Muscle of leg (tissue), 11 donors: ENCODE results near the gene ACE. TPM values are rescaled to one million over a fixed set of nuclear protein-coding genes. Genes with fewer than 3 reads are reported as not detected.

Source experiments
- DNase-seq: peaks from one replicate; pipeline ENCODE4 v3.0.0; 2013
- H3K27ac ChIP-seq: one replicate; pipeline ENCODE4 v1.5.1; 2013; ENCODE audit warnings: mild to moderate bottlenecking, low read length, control low read depth
- H3K27me3 ChIP-seq: one replicate; pipeline ENCODE4 v1.6.1; 2013; ENCODE audit warnings: low read length; ENCODE audit not compliant: control insufficient read depth, insufficient read depth
- H3K36me3 ChIP-seq: one replicate; pipeline ENCODE4 v1.6.1; 2013; ENCODE audit warnings: low read length; ENCODE audit not compliant: control insufficient read depth, insufficient read depth
- H3K4me1 ChIP-seq: one replicate; pipeline ENCODE4 v1.6.1; 2013; ENCODE audit warnings: low read length; ENCODE audit not compliant: control insufficient read depth, insufficient read depth
- H3K4me3 ChIP-seq: one replicate; pipeline ENCODE4 v1.5.1; 2013; ENCODE audit warnings: low read length, control low read depth
- H3K9me3 ChIP-seq: replicated peaks from 2 replicates; pipeline ENCODE4 v1.6.1; 2013; ENCODE audit warnings: low read depth, low read length; ENCODE audit not compliant: control insufficient read depth
- WGBS: methylation state at CpG from one replicate; pipeline ENCODE4 v1.1.5; 2013; ENCODE audit warnings: missing lambda C conversion rate; ENCODE audit not compliant: insufficient coverage; 5-methylcytosine and 5-hydroxymethylcytosine counted together
- polyA plus RNA-seq, 8 donors: library from polyadenylated mRNA; unstranded; fragments of 120-200 nt; gene quantifications; one replicate each; pipeline versions ENCODE4 v1.2.1 to v1.2.3, GENCODE V29; 2013; ENCODE audit warnings: inconsistent platforms in 1 of 8, low replicate concordance in 1 of 8; ENCODE audit not compliant: insufficient read length in 8 of 8, insufficient read depth in 1 of 8
- total RNA-seq: library from RNA; stranded (reverse); fragments of 120-200 nt; gene quantifications from one replicate; pipeline ENCODE4 v1.2.4, GENCODE V29; 2013

The ACE gene
- total and polyA plus RNA-seq, 9 donors = 5.1 to 20.3 (median 7.4) TPM

DNA sequence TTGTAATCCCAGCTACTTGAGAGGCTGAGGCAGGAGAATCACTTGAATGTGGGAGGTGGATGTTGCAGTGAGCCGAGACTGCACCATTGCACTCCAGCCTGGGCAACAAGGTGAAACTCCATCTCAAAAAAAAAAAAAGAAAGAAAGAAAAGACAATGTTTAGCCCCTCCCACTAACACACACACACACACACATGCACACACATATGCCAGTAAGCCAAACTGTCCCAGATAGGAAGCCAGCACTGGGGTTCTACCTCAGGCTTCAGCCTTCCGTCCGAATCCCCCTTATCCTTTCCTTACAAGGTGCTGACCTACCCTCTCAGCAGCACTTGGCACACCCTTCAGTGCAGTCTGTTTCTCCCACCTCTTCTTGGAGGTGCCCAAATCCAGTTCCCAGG, 37.6 kb downstream of the ACE start:
- H3K4me3 ChIP-seq = no peak overlapping the region
- H3K27ac ChIP-seq = no peak overlapping the region
- no peak for DNase-seq
- peaks cover 4% of the 10 kb centered on the region for H3K27me3 ChIP-seq
- 78% methylated on average over 2 of the region's 3 CpGs for WGBS
- H3K36me3 ChIP-seq = no peaks in the 10 kb centered on the region
- H3K9me3 ChIP-seq = no peaks in the 10 kb centered on the region
- H3K4me1 ChIP-seq = no peaks in the 10 kb centered on the region

DNA sequence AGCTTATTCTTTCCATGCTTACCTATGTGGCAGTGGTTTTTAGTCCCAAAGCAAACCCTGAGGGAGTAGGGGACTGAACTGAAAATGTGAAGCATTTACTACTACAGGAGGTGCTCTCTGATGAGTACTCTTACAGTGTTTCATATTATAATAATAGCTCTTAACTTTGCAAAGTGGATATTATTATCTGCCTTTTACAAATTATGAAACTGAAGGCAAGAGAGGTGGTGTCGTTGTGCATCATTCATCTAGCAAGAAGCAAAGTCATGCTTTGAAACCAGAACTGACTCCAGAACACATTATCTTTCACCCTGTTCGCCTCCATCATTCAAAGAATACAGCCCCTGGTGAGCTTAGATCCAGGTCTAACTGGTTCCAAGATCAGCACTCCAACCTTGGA, 38.1 kb downstream of the ACE start:
- H3K4me1 ChIP-seq = no peaks in the 10 kb centered on the region
- 80% methylated on average over 2 of the region's 2 CpGs for whole genome bisulfite sequencing
- H3K27ac ChIP-seq = no peak overlapping the region
- DNase-seq = no peak
- H3K9me3 ChIP-seq = no peaks in the 10 kb centered on the region
- no peak overlapping the region for H3K4me3 ChIP-seq
- H3K36me3 ChIP-seq = no peaks in the 10 kb centered on the region
- H3K27me3 ChIP-seq = peaks cover 4% of the 10 kb centered on the region

DNA sequence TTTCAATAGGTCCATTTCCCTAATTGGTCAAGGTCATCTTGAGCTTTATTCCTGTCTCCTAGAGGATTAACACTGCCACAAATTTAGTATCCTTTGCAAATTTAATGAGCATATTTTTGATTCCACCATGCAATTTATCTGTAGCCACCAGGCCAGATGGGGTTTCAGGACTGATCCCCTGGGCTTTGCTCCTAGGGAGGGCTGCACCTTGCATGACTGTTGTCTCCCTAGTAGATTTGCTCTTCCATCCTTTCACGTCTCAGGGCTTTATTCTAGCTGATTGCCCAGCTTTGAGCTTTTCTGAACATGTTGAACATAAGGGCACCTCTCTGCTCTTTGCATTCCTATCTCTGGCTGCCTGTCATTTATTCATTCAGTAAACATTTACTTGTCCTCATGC, 38.6 kb downstream of the ACE start:
- H3K27ac ChIP-seq = no peak overlapping the region
- peaks cover 4% of the 10 kb centered on the region for H3K27me3 ChIP-seq
- no peak overlapping the region for H3K4me3 ChIP-seq
- H3K36me3 ChIP-seq = no peaks in the 10 kb centered on the region
- H3K9me3 ChIP-seq = no peaks in the 10 kb centered on the region
- H3K4me1 ChIP-seq = no peaks in the 10 kb centered on the region
- DNase-seq = no peak
- WGBS = 56% methylated on average over 1 of the region's 1 CpG

DNA sequence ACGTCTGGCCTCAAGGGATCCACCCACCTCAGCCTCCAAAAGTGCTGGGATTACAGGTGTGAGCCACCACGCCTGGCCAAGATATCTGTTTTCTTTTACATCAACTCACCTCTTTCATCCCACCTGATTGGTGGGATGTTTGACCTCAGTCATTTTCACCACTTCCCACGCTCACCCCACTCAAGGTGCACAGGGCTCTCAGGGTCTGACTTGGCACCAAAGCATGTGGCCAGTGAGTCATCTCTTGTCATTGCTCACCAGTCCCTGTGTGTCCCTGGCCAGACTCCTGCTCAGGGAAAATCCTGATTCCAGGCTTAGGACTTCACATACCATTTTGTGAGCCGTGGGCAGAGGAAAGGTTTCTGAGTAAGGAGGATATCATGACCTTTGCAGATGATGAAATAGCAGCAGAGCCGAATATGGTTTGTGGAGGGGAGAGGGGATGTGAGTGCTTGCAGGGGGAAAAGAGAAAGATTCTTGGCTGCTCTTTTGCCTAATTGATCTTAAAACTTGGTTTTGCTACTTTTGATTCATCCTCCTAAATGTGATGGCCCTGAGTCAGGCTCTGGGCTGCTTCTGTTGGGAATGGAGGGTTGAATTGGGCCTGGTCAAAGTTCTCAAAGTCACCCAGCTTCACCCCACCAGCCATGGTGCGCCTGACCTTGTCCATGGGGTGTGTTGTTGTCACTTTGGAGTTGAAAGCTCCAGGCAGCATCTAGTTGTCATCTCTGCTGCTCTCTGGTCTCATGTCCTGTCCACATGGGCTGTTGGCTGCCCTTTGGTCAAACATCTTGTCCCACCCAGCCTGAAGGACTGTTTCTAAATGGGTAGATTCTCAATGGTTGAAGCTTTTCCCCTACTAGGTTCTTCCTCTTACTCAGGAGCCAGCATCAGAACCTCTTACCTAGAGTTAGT, 40.3 kb downstream of the ACE start:
- Histone ChIP-seq H3K9me3 (no peaks in the 10 kb centered on the region), H3K27me3 (peaks cover 6% of the 10 kb centered on the region), H3K4me1 (no peaks in the 10 kb centered on the region), H3K36me3 (no peaks in the 10 kb centered on the region), H3K27ac (no peak overlapping the region), H3K4me3 (no peak overlapping the region)
- no peak for DNase-seq
- 70% methylated on average over 5 of the region's 6 CpGs for WGBS

DNA sequence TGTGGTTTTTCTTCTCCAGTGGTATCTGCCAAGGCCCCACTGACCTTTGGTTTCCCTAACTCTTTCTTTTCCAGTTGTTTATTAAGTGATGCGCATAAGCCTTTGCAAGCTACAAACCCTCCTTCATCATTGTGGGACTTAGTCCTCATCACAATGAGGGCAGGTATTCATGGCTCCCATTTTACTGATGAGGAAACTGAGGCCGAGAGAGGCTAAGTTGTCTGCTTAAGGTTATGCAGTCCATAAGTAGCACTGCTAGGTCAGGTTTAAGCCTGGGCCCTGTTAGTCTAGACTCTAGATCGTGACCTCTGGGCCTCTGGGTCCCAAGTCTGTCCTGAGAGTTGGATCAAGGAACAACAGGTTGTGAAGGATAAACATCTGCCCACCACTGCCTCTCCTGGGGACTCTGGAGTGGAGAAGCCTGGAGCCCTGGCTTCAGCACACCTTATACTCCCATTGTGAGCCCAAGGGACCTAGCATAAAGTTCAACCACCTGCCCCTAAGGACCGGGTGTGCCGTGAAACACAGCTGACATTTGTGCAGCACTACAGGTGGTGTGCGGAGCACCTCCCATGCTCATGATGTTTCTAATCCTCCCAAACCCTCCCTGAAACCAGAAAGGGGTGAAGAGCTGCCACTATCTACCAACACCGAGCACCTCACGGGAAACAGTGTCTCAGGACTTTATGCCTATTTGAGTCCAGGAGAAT, 41.1 kb downstream of the ACE start:
- Histone ChIP-seq H3K4me3 (no peak overlapping the region), H3K27ac (no peak overlapping the region), H3K4me1 (no peaks in the 10 kb centered on the region), H3K27me3 (peaks cover 6% of the 10 kb centered on the region), H3K9me3 (no peaks in the 10 kb centered on the region), H3K36me3 (no peaks in the 10 kb centered on the region)
- DNase-seq = no peak
- WGBS = 71% methylated on average over 4 of the region's 8 CpGs

DNA sequence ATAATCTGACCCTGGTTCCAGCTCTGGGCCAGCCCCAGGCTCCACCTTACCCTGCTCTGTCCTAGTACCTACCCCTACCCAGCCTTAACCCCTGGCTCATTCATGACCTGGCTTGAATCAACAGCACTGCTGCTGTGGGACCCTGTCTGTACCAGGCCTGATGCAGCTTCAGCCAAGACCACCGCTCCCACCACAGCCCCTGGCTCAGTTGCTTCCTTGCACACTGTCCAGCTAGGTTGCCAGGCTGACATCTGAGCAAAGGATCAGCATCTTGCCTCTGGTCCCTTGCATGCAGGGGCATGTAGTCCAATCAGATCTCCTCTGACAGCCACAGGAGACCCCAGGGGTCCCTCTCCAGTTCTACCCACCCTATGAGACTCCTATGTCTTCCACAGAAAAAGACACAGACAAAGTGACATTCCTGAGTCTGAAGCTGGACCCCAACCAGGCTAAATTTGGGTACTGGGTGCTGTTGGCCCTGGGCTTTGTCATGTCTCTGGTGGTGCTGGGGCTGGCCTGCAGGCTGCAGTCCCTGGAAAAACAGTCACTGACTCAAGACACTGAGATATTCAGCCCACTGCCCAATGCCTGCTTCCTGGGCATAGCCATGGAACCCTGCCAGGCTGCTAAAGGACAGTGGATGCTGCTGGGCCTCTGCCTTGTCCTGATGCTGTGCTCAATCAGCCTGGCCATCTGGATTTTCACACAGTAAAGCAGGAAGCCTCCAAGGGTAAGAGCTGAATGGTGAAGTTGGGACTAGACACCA, 42.4 kb downstream of the ACE start:
- WGBS = 100% methylated on average over 1 of the region's 1 CpG
- Histone ChIP-seq H3K9me3 (no peaks in the 10 kb centered on the region), H3K36me3 (no peaks in the 10 kb centered on the region), H3K4me3 (no peak overlapping the region), H3K27me3 (peaks cover 17% of the 10 kb centered on the region), H3K27ac (no peak overlapping the region), H3K4me1 (peaks cover 5% of the 10 kb centered on the region)
- DNase-seq = no peak

DNA sequence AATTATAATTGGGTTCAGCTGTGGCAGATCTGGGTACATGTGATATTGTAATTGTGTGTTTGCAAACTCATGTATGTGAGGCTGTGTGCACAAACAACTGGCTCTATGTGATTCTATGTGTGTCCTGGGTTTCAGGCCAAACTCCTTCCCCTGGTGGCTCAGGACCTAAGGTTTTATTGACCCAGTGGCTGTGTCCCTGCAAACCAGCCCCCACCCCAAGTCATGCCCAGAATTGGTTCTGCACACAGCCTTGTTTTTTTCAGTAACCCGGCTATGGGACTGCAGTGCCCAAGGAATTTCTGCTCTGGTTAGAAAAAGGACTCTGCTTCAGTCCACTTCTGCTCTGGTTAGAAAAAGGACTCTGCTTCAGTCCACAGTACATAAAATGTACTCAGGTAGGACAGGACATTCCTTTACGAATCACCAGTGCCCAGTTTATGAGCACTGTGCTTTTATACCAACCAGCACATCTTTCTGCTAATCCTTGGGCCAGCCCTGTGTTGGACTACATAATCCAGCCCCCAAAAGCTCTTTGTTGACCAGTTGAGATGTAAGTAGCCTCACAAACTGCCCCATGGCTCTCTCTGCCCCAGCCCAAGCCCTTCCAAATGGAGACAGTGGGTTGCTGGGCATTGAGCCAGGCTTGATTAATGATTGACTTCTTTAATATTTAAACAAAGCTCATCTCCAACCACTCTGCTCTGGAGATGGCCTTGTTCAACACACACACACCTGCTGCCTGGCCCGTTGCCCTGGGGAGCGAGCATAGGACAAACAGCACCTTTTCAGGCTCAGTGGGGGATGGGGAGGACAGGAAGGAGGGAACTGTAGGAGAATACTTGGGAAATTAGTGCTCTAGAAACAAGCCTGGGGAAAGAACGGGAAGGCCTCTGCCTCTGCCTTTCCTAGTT, 43.4 kb downstream of the ACE start:
- WGBS = 80% methylated on average over 1 of the region's 5 CpGs
- DNase-seq = no peak
- no peaks in the 10 kb centered on the region for H3K9me3 ChIP-seq
- no peaks in the 10 kb centered on the region for H3K36me3 ChIP-seq
- peaks cover 5% of the 10 kb centered on the region for H3K4me1 ChIP-seq
- peaks cover 24% of the 10 kb centered on the region for H3K27me3 ChIP-seq
- no peak overlapping the region for H3K4me3 ChIP-seq
- H3K27ac ChIP-seq = no peak overlapping the region

DNA sequence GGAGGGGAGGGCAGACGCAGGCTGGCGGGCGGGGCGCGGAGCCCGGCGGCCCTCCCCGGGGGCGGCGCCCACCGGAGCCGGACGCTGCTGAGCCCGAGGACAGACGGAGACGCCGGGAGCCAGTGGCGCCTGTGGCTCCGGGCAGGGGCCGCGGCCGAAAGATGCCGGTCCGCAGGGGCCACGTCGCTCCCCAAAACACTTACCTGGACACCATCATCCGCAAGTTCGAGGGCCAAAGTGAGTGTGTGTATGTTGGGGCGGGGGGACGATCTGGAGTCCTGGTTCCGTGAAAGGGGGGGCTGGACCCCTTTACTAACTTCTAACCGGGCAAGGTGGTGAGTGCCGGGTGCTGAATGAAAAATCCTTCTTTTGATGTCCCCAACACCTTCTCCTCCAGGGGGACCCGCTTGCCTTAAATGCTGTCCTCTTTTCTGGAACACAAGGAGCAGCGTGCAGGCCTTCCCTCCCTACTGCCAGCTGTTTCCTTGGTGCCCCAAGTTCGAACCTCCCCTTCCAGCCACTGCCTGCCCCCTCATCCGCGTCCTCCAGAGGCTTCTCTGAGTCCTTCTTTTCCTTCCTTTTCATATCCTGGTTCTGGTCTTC, 46.5 kb downstream of the ACE start, which contains the start of gene KCNH6:
Gene KCNH6, plus strand, starts transcription at position 106 of the 603 bp plus-strand sequence. Its CDS starts 56 bp downstream, at position 162.
- WGBS = 8% methylated on average over 25 of the region's 38 CpGs
- H3K36me3 ChIP-seq = no peaks in the 10 kb centered on the region
- no peaks in the 10 kb centered on the region for H3K9me3 ChIP-seq
- no peak for DNase-seq
- peaks cover 5% of the 10 kb centered on the region for H3K4me1 ChIP-seq
- peaks cover 30% of the 10 kb centered on the region for H3K27me3 ChIP-seq
- H3K27ac ChIP-seq = no peak within 1 kb of the TSS
- H3K4me3 ChIP-seq = peak within 1 kb of the TSS; percentile 13

DNA sequence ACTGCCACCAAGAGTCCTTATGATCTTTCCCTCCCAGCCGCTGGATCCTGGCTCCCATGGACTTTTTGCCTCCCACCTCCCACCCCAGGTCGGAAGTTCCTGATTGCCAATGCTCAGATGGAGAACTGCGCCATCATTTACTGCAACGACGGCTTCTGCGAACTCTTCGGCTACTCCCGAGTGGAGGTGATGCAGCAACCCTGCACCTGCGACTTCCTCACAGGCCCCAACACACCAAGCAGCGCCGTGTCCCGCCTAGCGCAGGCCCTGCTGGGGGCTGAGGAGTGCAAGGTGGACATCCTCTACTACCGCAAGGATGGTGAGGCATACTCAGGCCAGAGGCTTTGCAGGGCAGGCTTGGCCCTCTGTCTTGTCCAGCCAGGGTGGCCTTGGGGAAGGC, 47.2 kb downstream of the ACE start:
- Histone ChIP-seq H3K9me3 (no peaks in the 10 kb centered on the region), H3K4me3 (no peak overlapping the region), H3K27ac (no peak overlapping the region), H3K36me3 (no peaks in the 10 kb centered on the region), H3K4me1 (peaks cover 5% of the 10 kb centered on the region), H3K27me3 (peaks cover 30% of the 10 kb centered on the region)
- no peak for DNase-seq
- WGBS = 89% methylated on average over 14 of the region's 14 CpGs
